ENCODE measurements around the gene CIB4. TPM values are rescaled to one million over a fixed set of nuclear protein-coding genes. Genes with fewer than 3 reads are reported as not detected.

CIB4 gene
- total RNA-seq, 4 donors from 2014 or later: not detected

DNA sequence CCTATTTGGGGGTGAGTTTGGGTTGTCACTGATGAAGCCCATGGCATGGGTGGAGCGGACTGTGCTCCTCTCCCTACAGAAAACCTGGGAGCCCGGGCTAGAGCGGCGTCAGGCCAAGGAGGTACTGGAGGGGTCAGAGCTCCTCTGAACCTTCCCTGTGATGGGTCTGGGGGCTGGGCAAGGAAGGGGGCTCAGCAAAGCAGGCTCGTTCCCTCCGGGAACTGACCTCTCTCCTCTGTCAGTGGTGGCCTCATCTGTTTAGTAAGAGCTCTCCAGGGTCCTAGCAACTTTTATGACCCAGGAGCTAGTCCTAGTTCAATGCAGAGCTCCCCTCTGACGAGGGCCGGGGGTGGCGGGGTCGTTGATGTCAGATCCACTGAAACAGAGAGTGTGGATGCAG is 100.9 kb downstream of the CIB4 start:
- no peak for DNase-seq (ENCODE audit: low spot score)
- no peak for ATAC-seq (ENCODE audit: low FRiP score)
- TF ChIP-seq, protein P1, sequence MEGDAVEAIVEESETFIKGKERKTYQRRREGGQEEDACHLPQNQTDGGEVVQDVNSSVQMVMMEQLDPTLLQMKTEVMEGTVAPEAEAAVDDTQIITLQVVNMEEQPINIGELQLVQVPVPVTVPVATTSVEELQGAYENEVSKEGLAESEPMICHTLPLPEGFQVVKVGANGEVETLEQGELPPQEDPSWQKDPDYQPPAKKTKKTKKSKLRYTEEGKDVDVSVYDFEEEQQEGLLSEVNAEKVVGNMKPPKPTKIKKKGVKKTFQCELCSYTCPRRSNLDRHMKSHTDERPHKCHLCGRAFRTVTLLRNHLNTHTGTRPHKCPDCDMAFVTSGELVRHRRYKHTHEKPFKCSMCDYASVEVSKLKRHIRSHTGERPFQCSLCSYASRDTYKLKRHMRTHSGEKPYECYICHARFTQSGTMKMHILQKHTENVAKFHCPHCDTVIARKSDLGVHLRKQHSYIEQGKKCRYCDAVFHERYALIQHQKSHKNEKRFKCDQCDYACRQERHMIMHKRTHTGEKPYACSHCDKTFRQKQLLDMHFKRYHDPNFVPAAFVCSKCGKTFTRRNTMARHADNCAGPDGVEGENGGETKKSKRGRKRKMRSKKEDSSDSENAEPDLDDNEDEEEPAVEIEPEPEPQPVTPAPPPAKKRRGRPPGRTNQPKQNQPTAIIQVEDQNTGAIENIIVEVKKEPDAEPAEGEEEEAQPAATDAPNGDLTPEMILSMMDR (IDR thresholded peaks at IDR 0.05): no peak

DNA sequence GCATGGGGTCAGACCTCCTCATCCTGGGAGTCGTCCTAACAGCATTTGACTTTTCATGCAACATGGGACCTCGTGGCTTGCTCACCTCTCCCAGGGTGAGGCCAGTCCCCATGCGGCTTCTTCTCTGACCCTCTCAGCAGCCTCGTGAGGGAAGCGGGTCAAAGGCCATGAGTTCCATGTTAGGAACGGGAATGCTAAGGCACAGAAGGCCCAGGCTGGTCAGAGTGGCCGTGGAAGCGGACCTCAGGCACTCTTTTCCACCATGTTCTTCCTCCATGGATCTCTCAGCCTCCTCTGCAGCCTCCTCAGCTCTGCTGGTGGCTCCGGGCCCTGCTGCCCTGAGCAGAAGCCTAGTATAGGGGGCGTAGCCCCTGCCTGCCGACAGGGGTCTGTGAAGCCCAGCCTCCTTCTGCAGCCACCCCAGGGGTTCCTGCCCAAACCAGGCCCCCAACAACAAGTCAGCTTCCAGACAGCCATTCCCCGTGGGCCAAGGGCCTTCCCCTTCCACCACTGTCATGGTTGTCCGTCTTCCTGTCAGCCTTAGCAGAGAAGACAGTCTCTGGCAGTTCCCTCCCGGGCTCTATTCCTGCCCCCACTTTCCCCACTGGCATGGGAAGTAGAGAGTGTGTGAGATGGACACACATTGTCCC is 103.2 kb downstream of the CIB4 start:
- no peak for DNase-seq (ENCODE audit: low spot score)
- ATAC-seq (ENCODE audit: low FRiP score): no peak
- TF ChIP-seq, protein P1 (IDR thresholded peaks at IDR 0.05): no peak

DNA sequence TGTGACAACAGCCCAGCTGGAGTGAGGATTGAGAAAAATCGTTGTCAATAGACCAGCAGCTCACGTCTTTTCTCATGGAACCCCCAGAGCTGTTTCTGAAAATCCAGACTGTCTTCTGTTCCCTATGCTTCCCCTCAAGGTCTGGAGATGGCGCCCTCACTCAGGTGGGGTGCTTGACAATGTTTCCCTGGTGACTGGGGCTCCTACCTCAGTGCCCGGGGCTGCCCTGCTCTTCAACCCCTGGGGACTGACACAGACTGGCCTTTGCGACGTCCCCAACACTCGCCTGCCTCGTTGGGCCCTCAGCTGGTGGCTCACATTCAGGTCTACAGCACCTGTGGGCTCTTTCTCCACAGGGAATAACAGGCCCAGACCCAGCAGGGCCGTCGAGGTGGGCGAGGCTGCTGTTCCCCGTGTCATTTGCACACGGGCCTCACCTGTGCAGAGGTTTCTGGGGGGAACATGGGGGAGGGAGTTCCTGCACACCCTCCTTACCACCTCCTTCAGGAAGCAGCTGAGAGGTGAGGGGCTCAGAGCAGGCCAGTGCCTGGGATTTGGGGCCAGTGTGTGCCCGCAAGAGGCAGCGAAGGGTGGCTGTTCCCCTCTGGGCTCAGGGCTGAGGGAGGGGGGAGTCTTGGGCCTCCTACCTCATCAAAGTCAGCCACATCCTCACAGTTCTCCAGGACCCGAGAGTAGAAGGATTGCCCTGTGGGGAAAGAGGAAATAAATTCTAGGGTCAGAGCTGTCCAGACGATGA is 103.9 kb downstream of the CIB4 start:
- DNase-seq (ENCODE audit: low spot score) (no peak), ATAC-seq (ENCODE audit: low FRiP score) (no peak)

DNA sequence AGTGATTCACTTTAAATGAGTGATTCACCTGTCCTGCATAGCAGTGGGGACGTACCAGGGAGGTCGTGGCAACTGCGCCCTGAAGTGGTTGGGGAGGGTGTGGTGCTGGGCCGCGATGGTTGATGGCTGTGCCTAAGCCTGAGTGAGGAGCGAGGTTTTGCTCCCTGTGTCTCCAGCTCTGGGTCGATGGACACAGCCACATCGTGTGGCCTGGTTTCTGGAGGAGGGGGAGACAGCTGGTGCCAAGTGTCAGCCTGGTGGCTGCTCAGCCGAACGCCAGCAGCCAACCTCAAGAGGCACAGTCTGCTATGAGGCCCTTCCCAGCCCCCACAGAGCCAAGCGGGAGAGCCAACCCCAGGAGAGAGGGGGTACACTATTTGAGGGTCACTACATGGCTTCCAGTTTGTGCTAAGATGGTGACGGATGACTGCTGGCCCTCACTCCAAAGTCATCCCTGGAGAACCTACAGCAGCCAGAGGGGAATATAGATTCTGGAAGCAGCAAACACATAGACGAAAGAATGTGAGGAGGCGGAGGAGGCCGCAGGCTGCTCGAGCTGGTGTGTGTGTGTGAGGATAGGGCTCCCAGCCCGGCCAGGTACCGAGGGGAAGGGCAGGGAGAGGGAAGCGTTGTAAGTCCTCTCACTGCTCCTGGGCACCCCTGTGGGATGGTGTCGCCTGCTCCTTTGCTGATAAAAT is 104.6 kb downstream of the CIB4 start:
- no peak for DNase-seq (ENCODE audit: low spot score)
- no peak for ATAC-seq (ENCODE audit: low FRiP score)
- TF ChIP-seq, protein P1 (IDR thresholded peaks at IDR 0.05): no peak

More for the DNA sequence above, 103.9 kb downstream of the CIB4 start:
- TF ChIP-seq, protein P1 (IDR thresholded peaks at IDR 0.05): no peak

DNA sequence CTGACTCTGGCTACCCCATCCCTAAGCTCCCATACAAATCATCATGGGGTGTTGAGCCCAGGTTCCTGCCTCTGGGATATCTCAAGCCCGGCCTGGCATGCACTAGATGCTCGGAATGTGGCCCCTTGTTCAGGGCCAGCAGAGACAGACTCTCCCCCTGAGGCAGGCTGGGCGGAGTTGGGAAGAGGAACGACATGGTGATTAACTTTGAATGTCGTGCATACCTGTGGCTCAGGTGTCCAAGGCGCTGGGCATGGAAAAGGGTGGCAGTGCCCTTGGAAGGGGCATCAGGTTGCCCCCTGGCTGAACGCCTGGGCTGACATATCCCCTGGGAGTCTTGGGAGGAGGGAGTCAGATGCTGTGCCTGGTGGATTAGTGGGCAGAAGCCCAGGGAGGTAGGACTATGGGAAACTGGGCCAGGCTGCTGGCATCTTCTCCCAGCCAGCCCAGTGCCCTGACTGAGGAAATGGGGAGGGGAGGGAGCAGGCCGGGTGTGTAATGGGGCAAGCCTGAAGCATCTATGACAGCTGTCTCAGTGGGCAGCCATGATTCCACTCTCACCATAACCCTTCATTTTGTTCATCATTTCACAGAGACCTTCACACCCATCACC is 105.4 kb downstream of the CIB4 start:
- ATAC-seq (ENCODE audit: low FRiP score) (no peak), DNase-seq (ENCODE audit: low spot score) (no peak)
- TF ChIP-seq, protein P1 (IDR thresholded peaks at IDR 0.05): no peak

DNA sequence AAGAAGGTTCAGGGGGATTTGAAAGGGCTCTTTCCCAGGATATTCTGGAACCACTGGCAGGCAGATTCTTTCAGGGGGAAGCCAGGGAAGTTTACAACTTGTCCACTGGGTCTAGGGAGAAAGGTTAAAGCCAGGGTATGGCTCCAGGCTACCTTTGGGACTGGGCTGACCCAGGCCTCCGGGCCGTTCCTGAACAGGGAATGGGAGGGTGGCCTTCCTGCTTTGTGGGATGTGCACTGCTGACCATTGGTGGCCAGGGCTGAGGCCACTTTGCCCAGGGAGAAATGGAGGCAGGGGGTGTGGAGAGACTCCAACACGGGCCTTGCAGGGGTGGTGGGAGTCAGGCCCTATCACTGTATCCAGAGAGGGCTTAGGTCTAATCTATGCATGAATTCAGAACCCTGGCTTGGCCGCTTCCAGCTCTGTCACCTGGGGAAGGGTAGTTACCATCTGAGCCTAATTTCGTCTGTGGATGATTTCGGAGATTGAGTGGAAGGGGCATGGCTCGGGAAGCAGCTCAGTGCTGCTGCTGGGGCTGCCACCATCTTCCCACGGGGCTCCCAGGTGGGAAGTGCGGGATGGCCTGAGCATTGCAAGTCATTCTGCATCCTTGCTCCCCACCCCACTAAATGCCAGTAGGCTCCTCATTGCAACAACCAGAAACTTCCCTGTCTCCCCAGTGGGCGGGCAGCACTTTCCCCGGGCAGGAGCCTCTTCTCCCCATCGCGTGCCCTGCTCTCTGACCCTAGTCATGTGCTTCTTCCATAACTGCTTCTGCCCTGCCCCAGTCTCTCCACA is 106.1 kb downstream of the CIB4 start:
- ATAC-seq (ENCODE audit: low FRiP score) (no peak), DNase-seq (ENCODE audit: low spot score) (no peak)
- TF ChIP-seq, protein P1 (IDR thresholded peaks at IDR 0.05): no peak

All from omental fat pad (tissue), 4 donors.